Neuron (in vitro differentiated cells): ENCODE measurements around the gene RUNX3.

Experiments
- H2AFZ ChIP-seq: one replicate; pipeline ENCODE4 v1.6.1; 2013; ENCODE audit warnings: low read depth, mild to moderate bottlenecking, inconsistent platforms, low read length, moderate library complexity
- H3K27me3 ChIP-seq: one replicate; pipeline ENCODE4 v1.6.1; 2013; ENCODE audit warnings: low read length; ENCODE audit not compliant: insufficient read depth
- H3K36me3 ChIP-seq: one replicate; pipeline ENCODE4 v1.6.1; 2013; ENCODE audit warnings: low read length; ENCODE audit not compliant: insufficient read depth
- H3K4me1 ChIP-seq: one replicate; pipeline ENCODE4 v1.6.1; 2013; ENCODE audit warnings: low read length; ENCODE audit not compliant: insufficient read depth
- H3K4me3 ChIP-seq: 2 replicates; pipeline ENCODE4 v1.5.1; 2013; ENCODE audit warnings: mild to moderate bottlenecking, low read length, moderate library complexity
- H3K9me3 ChIP-seq: one replicate; pipeline ENCODE4 v1.6.1; 2013; ENCODE audit warnings: low read length

Gene RUNX3

GRCh38 chr1:24873148-24873547 is 56.9 kb downstream of the RUNX3 start:
- no peak overlapping the region for H3K4me3 ChIP-seq
- peaks cover 7% of the 10 kb centered on the region for H3K27me3 ChIP-seq
- H2AFZ ChIP-seq: no peak overlapping the region
- no peaks in the 10 kb centered on the region for H3K4me1 ChIP-seq
- no peaks in the 10 kb centered on the region for H3K36me3 ChIP-seq
- no peaks in the 10 kb centered on the region for H3K9me3 ChIP-seq

- H3K27me3 ChIP-seq: peaks cover 12% of the 10 kb centered on the region
- H3K36me3 ChIP-seq: no peaks in the 10 kb centered on the region
- H2AFZ ChIP-seq: no peak overlapping the region
- H3K4me1 ChIP-seq: no peaks in the 10 kb centered on the region
- no peak overlapping the region for H3K4me3 ChIP-seq
- H3K9me3 ChIP-seq: no peaks in the 10 kb centered on the region
These were observed 57.8 kb downstream of the RUNX3 start for GRCh38 chr1:24872061-24872850.

GRCh38 chr1:24871306-24871901 is 58.7 kb downstream of the RUNX3 start:
- Histone ChIP-seq H3K27me3 (peaks cover 20% of the 10 kb centered on the region), H3K4me1 (no peaks in the 10 kb centered on the region), H3K4me3 (no peak overlapping the region), H3K9me3 (no peaks in the 10 kb centered on the region), H2AFZ (no peak overlapping the region), H3K36me3 (no peaks in the 10 kb centered on the region)

GRCh38 chr1:24870551-24871195 is 59.4 kb downstream of the RUNX3 start:
- Histone ChIP-seq H3K4me1 (no peaks in the 10 kb centered on the region), H3K4me3 (no peak overlapping the region), H3K27me3 (peaks cover 21% of the 10 kb centered on the region), H3K36me3 (no peaks in the 10 kb centered on the region), H2AFZ (no peak overlapping the region), H3K9me3 (no peaks in the 10 kb centered on the region)

- no peaks in the 10 kb centered on the region for H3K9me3 ChIP-seq
These were observed 61.8 kb downstream of the RUNX3 start for GRCh38 chr1:24868016-24868875.

GRCh38 chr1:24867084-24867870 is 62.8 kb downstream of the RUNX3 start:
- Histone ChIP-seq H3K4me1 (no peaks in the 10 kb centered on the region), H2AFZ (no peak overlapping the region), H3K9me3 (no peaks in the 10 kb centered on the region), H3K4me3 (no peak overlapping the region), H3K27me3 (peaks cover 32% of the 10 kb centered on the region), H3K36me3 (no peaks in the 10 kb centered on the region)

More at GRCh38 chr1:24868016-24868875, 61.8 kb downstream of the RUNX3 start:
- no peaks in the 10 kb centered on the region for H3K4me1 ChIP-seq
- H2AFZ ChIP-seq: no peak overlapping the region
- H3K36me3 ChIP-seq: no peaks in the 10 kb centered on the region
- no peak overlapping the region for H3K4me3 ChIP-seq
- H3K27me3 ChIP-seq: peaks cover 25% of the 10 kb centered on the region

- Histone ChIP-seq H3K27me3 (peaks cover 32% of the 10 kb centered on the region), H3K9me3 (no peaks in the 10 kb centered on the region), H3K4me3 (no peak overlapping the region), H2AFZ (no peak overlapping the region), H3K4me1 (no peaks in the 10 kb centered on the region), H3K36me3 (no peaks in the 10 kb centered on the region)
These were observed 63.6 kb downstream of the RUNX3 start for GRCh38 chr1:24866211-24867083.

- Histone ChIP-seq H3K27me3 (peaks cover 38% of the 10 kb centered on the region), H3K4me1 (no peaks in the 10 kb centered on the region), H3K9me3 (no peaks in the 10 kb centered on the region), H3K36me3 (no peaks in the 10 kb centered on the region), H2AFZ (no peak overlapping the region), H3K4me3 (no peak overlapping the region)
These were observed 64.5 kb downstream of the RUNX3 start for GRCh38 chr1:24865587-24865986.

- H3K4me1 ChIP-seq: no peaks in the 10 kb centered on the region
- H2AFZ ChIP-seq: no peak overlapping the region
- H3K27me3 ChIP-seq: peaks cover 38% of the 10 kb centered on the region
- no peaks in the 10 kb centered on the region for H3K9me3 ChIP-seq
- H3K36me3 ChIP-seq: no peaks in the 10 kb centered on the region
- H3K4me3 ChIP-seq: no peak overlapping the region
These were observed 64.9 kb downstream of the RUNX3 start for GRCh38 chr1:24865168-24865567.

GRCh38 chr1:24864370-24864777 is 65.7 kb downstream of the RUNX3 start:
- H3K27me3 ChIP-seq: peaks cover 38% of the 10 kb centered on the region
- H2AFZ ChIP-seq: no peak overlapping the region
- H3K36me3 ChIP-seq: no peaks in the 10 kb centered on the region
- no peaks in the 10 kb centered on the region for H3K4me1 ChIP-seq
- no peaks in the 10 kb centered on the region for H3K9me3 ChIP-seq
- no peak overlapping the region for H3K4me3 ChIP-seq

- H3K36me3 ChIP-seq: no peaks in the 10 kb centered on the region
- no peak overlapping the region for H3K4me3 ChIP-seq
- peaks cover 38% of the 10 kb centered on the region for H3K27me3 ChIP-seq
- no peak overlapping the region for H2AFZ ChIP-seq
- no peaks in the 10 kb centered on the region for H3K4me1 ChIP-seq
- no peaks in the 10 kb centered on the region for H3K9me3 ChIP-seq
These were observed 67.1 kb downstream of the RUNX3 start for GRCh38 chr1:24862775-24863483.
